A673 (cell line): ENCODE data around the gene ACER1. TPM values are rescaled to one million over a fixed set of nuclear protein-coding genes. Genes with fewer than 3 reads are reported as not detected.
"Not testable (repeated sequence)": the region's sequence is repeated elsewhere in the genome, so short reads cannot be mapped to it uniquely, and the experiment has no call there.

Experiments used
- BruUV-seq: library from RNA; stranded (reverse); fragments of 400-500 nt; replicated peaks from 2 replicates; lab custom pipeline; 2021; lab: Mats Ljungman, UMichigan
- CTCF ChIA-PET: fragments of 300-600 bp; sonication (Branson Sonifier 250); formaldehyde crosslinking; loops from one replicate; lab custom pipeline; 2022; ENCODE audit warnings: antibody characterized with exemption; lab: Charles Lee
- POLR2A ChIA-PET: fragments of 300-600 bp; sonication (Branson Sonifier 250); formaldehyde crosslinking; loops from one replicate; lab custom pipeline; 2022; ENCODE audit warnings: antibody characterized with exemption; ENCODE audit not compliant: low non-redundant PET; lab: Charles Lee
- DNase-seq: peaks from one replicate; pipeline ENCODE4 v3.0.0-alpha.2; 2015; ENCODE audit warnings: low spot score
- H3K27ac ChIP-seq: fragments of 200-600 bp; sonication (generic); 2 replicates; pipeline ENCODE4 v1.5.1; 2016; ENCODE audit warnings: mixed run types, low read depth, mild to moderate bottlenecking, mixed read lengths, antibody characterized with exemption, low read length; ENCODE audit not compliant: poor library complexity, severe bottlenecking
- H3K27me3 ChIP-seq: fragments of 200-600 bp; sonication (generic); replicated peaks from 2 replicates; pipeline ENCODE4 v1.6.1; 2017; ENCODE audit warnings: mixed run types, low read depth, mild to moderate bottlenecking, mixed read lengths, antibody characterized with exemption, low read length; ENCODE audit not compliant: insufficient read depth, poor library complexity
- H3K36me3 ChIP-seq: fragments of 200-600 bp; sonication (generic); 2 replicates; pipeline ENCODE4 v1.6.1; 2016; ENCODE audit warnings: mixed run types, mild to moderate bottlenecking, mixed read lengths, antibody characterized with exemption, low read length; ENCODE audit not compliant: insufficient read depth, poor library complexity, severe bottlenecking
- H3K4me1 ChIP-seq: fragments of 200-600 bp; sonication (generic); 2 replicates; pipeline ENCODE4 v1.6.1; 2017; ENCODE audit warnings: mixed run types, mild to moderate bottlenecking, mixed read lengths, antibody characterized with exemption, low read length; ENCODE audit not compliant: insufficient read depth, poor library complexity, severe bottlenecking
- H3K4me3 ChIP-seq: fragments of 200-600 bp; sonication (generic); 2 replicates; pipeline ENCODE4 v1.5.1; 2016; ENCODE audit warnings: low read depth, mixed run types, mild to moderate bottlenecking, mixed read lengths, low read length; ENCODE audit not compliant: poor library complexity, severe bottlenecking
- H3K9me3 ChIP-seq: fragments of 200-600 bp; sonication (generic); 2 replicates; pipeline ENCODE4 v1.6.1; 2016; ENCODE audit warnings: mixed run types, low read depth, mild to moderate bottlenecking, mixed read lengths, antibody characterized with exemption, low read length; ENCODE audit not compliant: poor library complexity, severe bottlenecking
- EZH2 ChIP-seq: fragments of 200-600 bp; sonication (generic); IDR thresholded peaks from 2 replicates; pipeline ENCODE4 v1.6.1; 2017; ENCODE audit warnings: borderline replicate concordance, low read depth, mild to moderate bottlenecking, mixed read lengths, antibody characterized with exemption, low read length; ENCODE audit not compliant: poor library complexity, severe bottlenecking
- intact Hi-C: fragments of 100-400 bp; cut with micrococcal nuclease; formaldehyde crosslinking; loops from one replicate; pipeline ENCODE4 v1.10.0; 2022; ENCODE audit not compliant: unreplicated experiment
- total RNA-seq: library from RNA; stranded (reverse); gene quantifications from 2 replicates; pipeline ENCODE4 v1.2.3, GENCODE V29; 2021
- TF ChIP-seq, protein P1 (sequence below): fragments of 300-800, 200-600 bp; sonication (generic); conservative IDR thresholded peaks from 2 replicates; pipeline ENCODE4 v1.5.1; 2017; ENCODE audit warnings: low read depth, mild to moderate bottlenecking, antibody characterized with exemption, low read length, moderate library complexity, mixed read lengths

The ACER1 gene
- total RNA-seq, 1 experiment from 2014 or later = not detected

DNA sequence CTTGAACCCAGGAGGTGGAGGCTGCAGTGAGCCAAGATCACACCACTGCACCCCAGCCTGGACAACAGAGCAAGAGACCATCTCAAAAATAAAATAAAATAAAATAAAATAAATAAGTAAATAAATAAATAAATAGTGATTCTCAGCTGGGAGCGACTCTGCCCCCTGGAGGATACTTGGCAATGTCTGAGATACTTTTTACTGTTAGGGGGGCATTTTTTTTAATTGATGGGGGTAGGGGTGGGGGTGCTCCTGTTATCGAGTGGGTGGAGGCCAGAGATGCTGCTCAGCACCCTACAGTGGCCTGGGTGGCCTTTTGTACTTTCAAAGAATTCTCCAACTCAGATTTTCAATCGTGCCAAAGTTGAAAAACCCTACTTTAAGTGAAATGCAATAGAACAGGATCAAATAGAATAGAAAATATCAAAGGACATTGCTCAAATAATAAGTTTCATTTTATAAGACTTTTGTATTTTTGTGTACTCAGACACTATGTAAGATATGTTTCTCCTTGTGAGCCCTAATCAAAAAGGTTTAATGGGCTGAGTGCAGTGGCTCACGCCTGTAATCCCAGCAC lies 20.8 kb upstream of the ACER1 start:
- Histone ChIP-seq H3K9me3 (no peaks in the 10 kb centered on the region), H3K27me3 (no peaks in the 10 kb centered on the region), H3K36me3 (no peaks in the 10 kb centered on the region), H3K4me1 (no peaks in the 10 kb centered on the region), H3K4me3 (no peak overlapping the region), H3K27ac (no peak overlapping the region)
- ChIA-PET CTCF (interaction anchor here (0.5 to 0.6 kb wide), 5 partner anchors 35 to 228 kb away, joined by 3 to 16 read pairs (median 5); no protein-coding TSS in a partner anchor), POLR2A (no interaction called here)
- intact Hi-C loops = no loop called here
- no peak for DNase-seq
- TF ChIP-seq, protein P1, sequence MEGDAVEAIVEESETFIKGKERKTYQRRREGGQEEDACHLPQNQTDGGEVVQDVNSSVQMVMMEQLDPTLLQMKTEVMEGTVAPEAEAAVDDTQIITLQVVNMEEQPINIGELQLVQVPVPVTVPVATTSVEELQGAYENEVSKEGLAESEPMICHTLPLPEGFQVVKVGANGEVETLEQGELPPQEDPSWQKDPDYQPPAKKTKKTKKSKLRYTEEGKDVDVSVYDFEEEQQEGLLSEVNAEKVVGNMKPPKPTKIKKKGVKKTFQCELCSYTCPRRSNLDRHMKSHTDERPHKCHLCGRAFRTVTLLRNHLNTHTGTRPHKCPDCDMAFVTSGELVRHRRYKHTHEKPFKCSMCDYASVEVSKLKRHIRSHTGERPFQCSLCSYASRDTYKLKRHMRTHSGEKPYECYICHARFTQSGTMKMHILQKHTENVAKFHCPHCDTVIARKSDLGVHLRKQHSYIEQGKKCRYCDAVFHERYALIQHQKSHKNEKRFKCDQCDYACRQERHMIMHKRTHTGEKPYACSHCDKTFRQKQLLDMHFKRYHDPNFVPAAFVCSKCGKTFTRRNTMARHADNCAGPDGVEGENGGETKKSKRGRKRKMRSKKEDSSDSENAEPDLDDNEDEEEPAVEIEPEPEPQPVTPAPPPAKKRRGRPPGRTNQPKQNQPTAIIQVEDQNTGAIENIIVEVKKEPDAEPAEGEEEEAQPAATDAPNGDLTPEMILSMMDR = peak; percentile 56
- TF ChIP-seq EZH2 = no peak
- no TSS peak for BruUV-seq

DNA sequence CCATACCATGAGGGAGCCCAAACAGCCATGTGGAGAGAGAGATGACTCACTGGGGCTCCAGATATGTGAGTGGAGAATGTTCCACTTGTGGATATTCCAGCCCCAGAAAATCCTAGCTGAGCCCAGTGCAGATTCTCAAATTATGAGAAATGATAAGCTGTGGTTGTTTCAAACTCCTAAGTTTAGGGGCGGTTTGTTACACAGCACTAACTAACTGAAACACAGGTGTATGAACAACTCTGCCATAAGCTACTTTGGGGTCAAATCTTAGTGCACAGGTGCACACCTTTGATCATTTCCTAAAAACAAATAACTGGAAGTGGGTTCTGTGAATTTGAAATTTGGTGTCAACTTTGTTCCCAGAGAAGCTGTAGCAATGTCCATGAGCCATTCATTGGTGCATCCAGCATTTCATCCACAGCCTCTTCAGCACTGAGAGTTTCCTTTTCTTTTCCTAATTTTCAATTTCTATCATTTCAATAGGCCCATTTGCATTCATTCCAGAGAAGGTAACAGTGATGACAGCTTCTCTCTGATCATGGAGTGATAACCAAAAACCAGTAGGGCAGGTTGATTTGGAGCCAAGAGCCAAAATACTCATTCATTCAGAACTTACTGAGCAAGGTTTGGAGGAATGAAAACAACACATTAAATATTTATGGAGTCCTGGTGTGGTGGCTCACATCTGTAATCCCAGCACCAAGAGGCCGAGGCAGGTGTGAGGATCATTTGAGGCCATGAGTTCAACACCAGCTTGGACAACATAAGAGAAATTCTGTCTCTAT lies 19.2 kb upstream of the ACER1 start:
- BruUV-seq = no TSS peak
- no peak overlapping the region for H3K4me3 ChIP-seq

DNA sequence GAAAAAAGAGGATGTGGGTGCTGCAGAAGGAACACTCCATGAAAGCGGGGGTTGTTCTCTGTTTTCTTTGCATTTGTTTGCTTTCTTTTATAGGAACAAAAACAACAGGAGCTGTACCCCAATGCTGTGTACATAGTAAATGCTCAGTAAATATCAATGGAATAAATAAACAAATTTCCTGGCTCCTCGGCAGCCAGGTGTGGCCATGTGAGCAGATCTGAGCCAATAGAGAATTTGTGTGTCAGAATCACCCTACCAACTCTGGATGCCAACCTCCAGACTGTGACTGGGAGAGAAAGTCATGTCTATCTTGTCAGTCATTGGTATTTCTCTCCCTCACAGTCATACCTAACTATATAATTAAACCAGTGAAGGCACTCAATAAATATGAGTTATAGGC lies 17.3 kb upstream of the ACER1 start:
- no peak for TF ChIP-seq EZH2
- TF ChIP-seq, protein P1 = no peak
- Histone ChIP-seq H3K27ac (no peak overlapping the region), H3K4me1 (no peaks in the 10 kb centered on the region), H3K4me3 (no peak overlapping the region), H3K9me3 (no peaks in the 10 kb centered on the region), H3K36me3 (no peaks in the 10 kb centered on the region), H3K27me3 (no peaks in the 10 kb centered on the region)
- BruUV-seq = no TSS peak
- CTCF ChIA-PET = no interaction called here
- POLR2A ChIA-PET = no interaction called here
- intact Hi-C loops = no loop called here
- DNase-seq = no peak

More for the DNA sequence above, 19.2 kb upstream of the ACER1 start:
- intact Hi-C loops = no loop called here
- CTCF ChIA-PET = interaction anchor here (1.2 kb wide), 1 partner anchor 226 kb away, joined by 3 read pairs; no protein-coding TSS in a partner anchor
- H3K36me3 ChIP-seq = no peaks in the 10 kb centered on the region
- POLR2A ChIA-PET = no interaction called here
- H3K9me3 ChIP-seq = no peaks in the 10 kb centered on the region
- TF ChIP-seq EZH2 = no peak
- TF ChIP-seq, protein P1 = no peak
- H3K27me3 ChIP-seq = no peaks in the 10 kb centered on the region
- no peak for DNase-seq
- H3K27ac ChIP-seq = no peak overlapping the region
- H3K4me1 ChIP-seq = no peaks in the 10 kb centered on the region

- intact Hi-C loops, H3K4me1 ChIP-seq, DNase-seq, CTCF ChIA-PET, H3K36me3 ChIP-seq, H3K27me3 ChIP-seq, BruUV-seq, H3K4me3 ChIP-seq, H3K27ac ChIP-seq, H3K9me3 ChIP-seq, POLR2A ChIA-PET: not testable (repeated sequence)
Measured at GRCh38 chr19:6349271-6349670, 15.9 kb upstream of the ACER1 start.
